Large intestine (tissue), 3 donors: ENCODE data around the gene TENM3. TPM values are rescaled to one million over a fixed set of nuclear protein-coding genes. Genes with fewer than 3 reads are reported as not detected.

Experiments
- DNase-seq, 2 donors: peaks; one replicate each; pipeline versions ENCODE4 v3.0.0 to v3.0.0-alpha.2; 2013
- H3K27ac ChIP-seq: one replicate; pipeline ENCODE4 v1.5.1; 2013; ENCODE audit warnings: low read length
- H3K27me3 ChIP-seq: 2 replicates; pipeline ENCODE4 v1.6.1; 2013; ENCODE audit warnings: low read length; ENCODE audit not compliant: control insufficient read depth, insufficient read depth
- H3K36me3 ChIP-seq: 2 replicates; pipeline ENCODE4 v1.6.1; 2013; ENCODE audit warnings: low read length; ENCODE audit not compliant: control insufficient read depth, insufficient read depth
- H3K4me1 ChIP-seq: one replicate; pipeline ENCODE4 v1.6.1; 2013; ENCODE audit warnings: low read length; ENCODE audit not compliant: control insufficient read depth, insufficient read depth
- H3K4me3 ChIP-seq: one replicate; pipeline ENCODE4 v1.5.1; 2013; ENCODE audit warnings: low read length
- H3K9me3 ChIP-seq: one replicate; pipeline ENCODE4 v1.6.1; 2013; ENCODE audit warnings: mild to moderate bottlenecking, low read depth, low read length, moderate library complexity; ENCODE audit not compliant: control insufficient read depth
- WGBS: methylation state at CpG from one replicate; pipeline ENCODE4 v1.1.5; 2013; ENCODE audit warnings: low lambda C conversion rate; ENCODE audit not compliant: insufficient coverage; 5-methylcytosine and 5-hydroxymethylcytosine counted together
- polyA plus RNA-seq: library from polyadenylated mRNA; unstranded; fragments of 120-200 nt; gene quantifications from one replicate; pipeline ENCODE4 v1.2.1, GENCODE V29; 2013

TENM3 gene
- polyA plus RNA-seq, 1 donor, result 11.9 TPM

GRCh38 chr4:182208526-182209050, 34.6 kb upstream of the TENM3 start:
- Histone ChIP-seq H3K4me1 (peaks cover 21% of the 10 kb centered on the region), H3K27ac (peak overlapping the region; percentile 4), H3K36me3 (no peaks in the 10 kb centered on the region), H3K9me3 (no peaks in the 10 kb centered on the region), H3K4me3 (no peak overlapping the region), H3K27me3 (no peaks in the 10 kb centered on the region)
- DNase-seq, result peak; percentile 43 to 71
- 0% methylated on average over 1 of the region's 6 CpGs for WGBS

- Histone ChIP-seq H3K36me3 (no peaks in the 10 kb centered on the region), H3K27me3 (no peaks in the 10 kb centered on the region), H3K27ac (no peak overlapping the region), H3K4me1 (peaks cover 15% of the 10 kb centered on the region), H3K4me3 (no peak overlapping the region), H3K9me3 (no peaks in the 10 kb centered on the region)
- WGBS, result no CpG with 5 or more reads among the region's 11 CpGs
- peak in 1 of 2 donors; percentile 22 for DNase-seq
Measured at GRCh38 chr4:182212211-182212761, 30.9 kb upstream of the TENM3 start.

GRCh38 chr4:182213004-182213403, 30.2 kb upstream of the TENM3 start:
- no peak for DNase-seq
- Histone ChIP-seq H3K27me3 (no peaks in the 10 kb centered on the region), H3K4me1 (peaks cover 11% of the 10 kb centered on the region), H3K9me3 (no peaks in the 10 kb centered on the region), H3K4me3 (no peak overlapping the region), H3K27ac (no peak overlapping the region), H3K36me3 (no peaks in the 10 kb centered on the region)
- 100% methylated on average over 1 of the region's 1 CpG for WGBS

- Histone ChIP-seq H3K36me3 (no peaks in the 10 kb centered on the region), H3K9me3 (no peaks in the 10 kb centered on the region), H3K27me3 (no peaks in the 10 kb centered on the region), H3K4me3 (no peak overlapping the region), H3K27ac (no peak overlapping the region), H3K4me1 (no peaks in the 10 kb centered on the region)
- no peak for DNase-seq
- no CpG with 5 or more reads among the region's 3 CpGs for WGBS
Measured at GRCh38 chr4:182215148-182215547, 28.1 kb upstream of the TENM3 start.

GRCh38 chr4:182216005-182216404, 27.2 kb upstream of the TENM3 start:
- WGBS, result no CpG with 5 or more reads among the region's 5 CpGs
- H3K27ac ChIP-seq, result no peak overlapping the region
- H3K4me1 ChIP-seq, result no peaks in the 10 kb centered on the region
- no peak overlapping the region for H3K4me3 ChIP-seq
- H3K36me3 ChIP-seq, result no peaks in the 10 kb centered on the region
- H3K9me3 ChIP-seq, result no peaks in the 10 kb centered on the region
- DNase-seq, result no peak
- no peaks in the 10 kb centered on the region for H3K27me3 ChIP-seq

GRCh38 chr4:182219411-182220056, 23.7 kb upstream of the TENM3 start:
- no peaks in the 10 kb centered on the region for H3K4me1 ChIP-seq
- WGBS, result no CpG with 5 or more reads among the region's 6 CpGs

GRCh38 chr4:182221987-182222386, 21.2 kb upstream of the TENM3 start:
- H3K9me3 ChIP-seq, result no peaks in the 10 kb centered on the region
- no peaks in the 10 kb centered on the region for H3K27me3 ChIP-seq
- H3K4me1 ChIP-seq, result no peaks in the 10 kb centered on the region
- no peak overlapping the region for H3K4me3 ChIP-seq
- WGBS, result no CpG with 5 or more reads among the region's 5 CpGs
- H3K36me3 ChIP-seq, result no peaks in the 10 kb centered on the region
- DNase-seq, result no peak
- no peak overlapping the region for H3K27ac ChIP-seq

More at GRCh38 chr4:182219411-182220056, 23.7 kb upstream of the TENM3 start:
- Histone ChIP-seq H3K36me3 (no peaks in the 10 kb centered on the region), H3K4me3 (no peak overlapping the region), H3K9me3 (no peaks in the 10 kb centered on the region), H3K27me3 (no peaks in the 10 kb centered on the region), H3K27ac (no peak overlapping the region)
- no peak for DNase-seq

GRCh38 chr4:182222766-182223165, 20.4 kb upstream of the TENM3 start:
- Histone ChIP-seq H3K4me1 (no peaks in the 10 kb centered on the region), H3K9me3 (no peaks in the 10 kb centered on the region)
- no CpG with 5 or more reads among the region's 2 CpGs for WGBS

GRCh38 chr4:182223708-182224107, 19.5 kb upstream of the TENM3 start:
- DNase-seq, result no peak
- WGBS, result 100% methylated on average over 2 of the region's 4 CpGs

More at GRCh38 chr4:182222766-182223165, 20.4 kb upstream of the TENM3 start:
- Histone ChIP-seq H3K27me3 (no peaks in the 10 kb centered on the region), H3K4me3 (no peak overlapping the region), H3K27ac (no peak overlapping the region), H3K36me3 (no peaks in the 10 kb centered on the region)
- no peak for DNase-seq

GRCh38 chr4:182224192-182224850, 18.9 kb upstream of the TENM3 start:
- WGBS, result 93% methylated on average over 4 of the region's 9 CpGs
- Histone ChIP-seq H3K36me3 (no peaks in the 10 kb centered on the region), H3K4me1 (no peaks in the 10 kb centered on the region), H3K4me3 (no peak overlapping the region), H3K9me3 (no peaks in the 10 kb centered on the region), H3K27ac (no peak overlapping the region), H3K27me3 (no peaks in the 10 kb centered on the region)
- no peak for DNase-seq

More at GRCh38 chr4:182223708-182224107, 19.5 kb upstream of the TENM3 start:
- Histone ChIP-seq H3K36me3 (no peaks in the 10 kb centered on the region), H3K27me3 (no peaks in the 10 kb centered on the region), H3K9me3 (no peaks in the 10 kb centered on the region), H3K4me1 (no peaks in the 10 kb centered on the region), H3K4me3 (no peak overlapping the region), H3K27ac (no peak overlapping the region)
